GM23338 (cell line): ENCODE results near the gene ROBO1. TPM values are rescaled to one million over a fixed set of nuclear protein-coding genes. Genes with fewer than 3 reads are reported as not detected.

ENCODE experiments used
- ATAC-seq: fragments of 200-7000 bp; cut with Tn5 transposase; 3 replicates; pipeline ENCODE4 v1.9.1; 2020
- DNase-seq: peaks from one replicate; pipeline ENCODE4 v3.0.0-alpha.2; 2015; ENCODE audit warnings: low spot score
- H2AFZ ChIP-seq: fragments of 200-600 bp; sonication (generic); 2 replicates; pipeline ENCODE4 v1.8.0; 2016; ENCODE audit warnings: antibody characterized with exemption, mild to moderate bottlenecking, moderate library complexity
- H3F3A ChIP-seq: fragments of 200-600 bp; sonication (generic); replicated peaks from 2 replicates; pipeline ENCODE4 v1.8.0; 2017; ENCODE audit warnings: antibody characterized with exemption, mixed run types, low read depth
- H3K27ac ChIP-seq: fragments of 200-600 bp; sonication (generic); 2 replicates; pipeline ENCODE4 v1.6.1; 2016; ENCODE audit warnings: low read depth
- H3K27me3 ChIP-seq: fragments of 200-600 bp; sonication (generic); 2 replicates; pipeline ENCODE4 v1.8.0; 2016; ENCODE audit warnings: mild to moderate bottlenecking, mixed run types, moderate library complexity; ENCODE audit not compliant: insufficient read depth
- H3K36me3 ChIP-seq: fragments of 200-600 bp; sonication (generic); 2 replicates; pipeline ENCODE4 v1.8.0; 2016; ENCODE audit warnings: mild to moderate bottlenecking; ENCODE audit not compliant: insufficient read depth
- H3K4me1 ChIP-seq: fragments of 200-600 bp; sonication (generic); 2 replicates; pipeline ENCODE4 v1.8.0; 2016; ENCODE audit warnings: mild to moderate bottlenecking, moderate library complexity; ENCODE audit not compliant: insufficient read depth
- H3K4me2 ChIP-seq: fragments of 200-600 bp; sonication (generic); 2 replicates; pipeline ENCODE4 v1.7.1; 2017; ENCODE audit warnings: mixed run types
- H3K4me3 ChIP-seq: fragments of 200-600 bp; sonication (generic); 2 replicates; pipeline ENCODE4 v1.6.1; 2016; ENCODE audit warnings: mixed run types
- H3K79me2 ChIP-seq: fragments of 200-600 bp; sonication (generic); replicated peaks from 2 replicates; pipeline ENCODE4 v1.8.0; 2017; ENCODE audit warnings: mild to moderate bottlenecking; ENCODE audit not compliant: insufficient read depth
- H3K9me2 ChIP-seq: fragments of 200-600 bp; sonication (generic); 2 replicates; pipeline ENCODE4 v1.8.0; 2017; ENCODE audit not compliant: insufficient read depth
- H4K20me1 ChIP-seq: fragments of 200-600 bp; sonication (generic); replicated peaks from 2 replicates; pipeline ENCODE4 v1.8.0; 2017; ENCODE audit warnings: mild to moderate bottlenecking; ENCODE audit not compliant: insufficient read depth
- H3K27ac Mint-ChIP-seq: 2 replicates; pipeline ENCODE4 v1.8.0; 2020; ENCODE audit warnings: inconsistent platforms, mild to moderate bottlenecking, moderate library complexity, mixed read lengths
- H3K27me3 Mint-ChIP-seq: 3 replicates; pipeline ENCODE4 v1.8.0; 2022; ENCODE audit warnings: low read depth, mild to moderate bottlenecking, moderate library complexity, mixed read lengths, inconsistent platforms; ENCODE audit not compliant: insufficient read depth, poor library complexity
- H3K36me3 Mint-ChIP-seq: 3 replicates; pipeline ENCODE4 v1.8.0; 2021; ENCODE audit warnings: low read depth, mild to moderate bottlenecking, inconsistent platforms, moderate library complexity, mixed read lengths
- H3K4me1 Mint-ChIP-seq: 3 replicates; pipeline ENCODE4 v1.8.0; 2020; ENCODE audit warnings: mild to moderate bottlenecking, inconsistent platforms, mixed read lengths
- H3K4me3 Mint-ChIP-seq: 3 replicates; pipeline ENCODE4 v1.8.0; 2021; ENCODE audit warnings: moderate library complexity, mild to moderate bottlenecking, inconsistent platforms, mixed read lengths
- H3K9me3 Mint-ChIP-seq: 3 replicates; pipeline ENCODE4 v1.8.0; 2020; ENCODE audit warnings: moderate library complexity, mild to moderate bottlenecking, inconsistent platforms, mixed read lengths
- CREB1 ChIP-seq: fragments of 250-450 bp; sonication (Bioruptor Pico); IDR thresholded peaks from 2 replicates; pipeline ENCODE4 v1.5.0; 2020; ENCODE audit warnings: low read depth, mild to moderate bottlenecking, moderate library complexity
- CTCF ChIP-seq, 2 experiments: fragments of 200-600 bp in 1 of 2; sonication (generic) in 1 of 2; conservative IDR thresholded peaks; 2 replicates each; pipeline versions ENCODE4 v1.5.1 to v1.6.1; 2016 to 2017; ENCODE audit warnings: antibody characterized with exemption in 2 of 2, low read depth in 2 of 2, mild to moderate bottlenecking in 2 of 2, moderate library complexity in 1 of 2
- ETS1 ChIP-seq: IDR thresholded peaks from 2 replicates; pipeline ENCODE4 v1.6.1; 2016; ENCODE audit warnings: antibody characterized with exemption
- EZH2 ChIP-seq: fragments of 200-600 bp; sonication (generic); IDR thresholded peaks from one replicate; pipeline ENCODE4 v1.8.0; 2017; ENCODE audit warnings: antibody characterized with exemption, mild to moderate bottlenecking, low read depth; ENCODE audit not compliant: unreplicated experiment
- EZH2phosphoT487 ChIP-seq: fragments of 200-600 bp; sonication (generic); IDR thresholded peaks from one replicate; pipeline ENCODE4 v1.8.1; 2018; ENCODE audit warnings: antibody characterized with exemption; ENCODE audit not compliant: unreplicated experiment
- JUNB ChIP-seq: IDR thresholded peaks from one replicate; pipeline ENCODE4 v1.6.1; 2016; ENCODE audit warnings: antibody characterized with exemption; ENCODE audit not compliant: unreplicated experiment
- NANOG ChIP-seq: IDR thresholded peaks from 2 replicates; pipeline ENCODE4 v1.6.1; 2016; ENCODE audit warnings: antibody characterized with exemption, borderline replicate concordance
- POLR2AphosphoS5 ChIP-seq: IDR thresholded peaks from 2 replicates; pipeline ENCODE4 v1.6.1; 2016; ENCODE audit warnings: antibody characterized with exemption, low read depth
- REST ChIP-seq: IDR thresholded peaks from one replicate; pipeline ENCODE4 v1.6.1; 2018; ENCODE audit warnings: antibody characterized with exemption; ENCODE audit not compliant: unreplicated experiment
- STAT1 ChIP-seq: IDR thresholded peaks from one replicate; pipeline ENCODE4 v1.6.1; 2016; ENCODE audit warnings: antibody characterized with exemption; ENCODE audit not compliant: unreplicated experiment
- ZNF114 ChIP-seq: fragments of 250-450 bp; sonication (Bioruptor Pico); IDR thresholded peaks from 2 replicates; pipeline ENCODE4 v1.5.0; 2020; ENCODE audit warnings: mild to moderate bottlenecking, moderate library complexity
- ZNF331 ChIP-seq: fragments of 250-450 bp; sonication (Bioruptor Pico); IDR thresholded peaks from 2 replicates; pipeline ENCODE4 v1.5.0; 2020; ENCODE audit warnings: low read depth, mild to moderate bottlenecking, moderate library complexity
- ZNF462 ChIP-seq: fragments of 250-450 bp; sonication (Bioruptor Pico); IDR thresholded peaks from 2 replicates; pipeline ENCODE4 v1.5.0; 2020; ENCODE audit warnings: mild to moderate bottlenecking, moderate library complexity
- polyA plus RNA-seq: library from polyadenylated mRNA; unstranded; fragments of >200 nt; fragmentation: Nextera tagmentation; extraction: Ambion mirVana; gene quantifications from 2 replicates; pipeline ENCODE4 v1.2.1, GENCODE V29; 2016
- total RNA-seq: library from RNA; depleted of rRNA; stranded (reverse); fragments of >200 nt; shearing (Covaris generic); gene quantifications from 2 replicates; pipeline ENCODE4 v1.2.3, GENCODE V29; 2014

The ROBO1 gene
- total and polyA plus RNA-seq, 2 experiments from 2014 or later: 19.2 to 78.3 TPM

GRCh38 chr3:79587150-79587549 lies 180.6 kb downstream of the ROBO1 start:
- Histone ChIP-seq H3K4me2 (no peak overlapping the region), H3K4me3 (no peak overlapping the region), H3K79me2 (no peaks in the 10 kb centered on the region), H3K4me1 (no peaks in the 10 kb centered on the region), H2AFZ (no peak overlapping the region), H3K27me3 (no peaks in the 10 kb centered on the region), H3K9me2 (no peaks in the 10 kb centered on the region), H3K36me3 (no peaks in the 10 kb centered on the region), H3F3A (no peaks in the 10 kb centered on the region), H3K27ac (no peak overlapping the region), H4K20me1 (no peaks in the 10 kb centered on the region)
- no peaks in the 10 kb centered on the region for H3K36me3 Mint-ChIP-seq
- peaks cover 9% of the 10 kb centered on the region; the same call in 2 of the 3 replicates for H3K4me1 Mint-ChIP-seq
- DNase-seq (no peak), ATAC-seq (no peak)
- TF ChIP-seq CTCF (conservative IDR thresholded peaks at IDR 0.05; ENCODE audit: low read depth in 2 of 2) (no peak), REST (no peak), ZNF331 (CRISPR knock-in tag) (no peak), ETS1 (no peak), NANOG (no peak), EZH2 (no peak), JUNB (no peak), ZNF462 (CRISPR knock-in tag) (no peak), EZH2phosphoT487 (no peak), CREB1 (no peak), POLR2AphosphoS5 (no peak), STAT1 (no peak), ZNF114 (no peak)
- H3K9me3 Mint-ChIP-seq: no peaks in the 10 kb centered on the region
- H3K27ac Mint-ChIP-seq: no peak overlapping the region
- no peak overlapping the region for H3K4me3 Mint-ChIP-seq
- no peaks in the 10 kb centered on the region for H3K27me3 Mint-ChIP-seq
